Lower lobe of right lung (tissue), 2 donors: Measurements from ENCODE around the gene RUNX1. TPM values are rescaled to one million over a fixed set of nuclear protein-coding genes. Genes with fewer than 3 reads are reported as not detected.

Experiments used
- ATAC-seq, 2 donors: fragments of 200-7000 bp; cut with Tn5 transposase; one replicate each; pipeline ENCODE4 v1.9.1; 2020 to 2022; ENCODE audit warnings: mild to moderate bottlenecking in 2 of 2, moderate library complexity in 2 of 2
- DNase-seq: peaks from one replicate; pipeline ENCODE4 v3.0.0-alpha.2; 2020
- H3K27ac ChIP-seq: fragments of 200-600 bp; one replicate; pipeline ENCODE4 v1.8.0; 2022
- H3K27me3 ChIP-seq: fragments of 200-600 bp; one replicate; pipeline ENCODE4 v1.8.0; 2022; ENCODE audit warnings: low read depth
- H3K36me3 ChIP-seq: fragments of 200-600 bp; one replicate; pipeline ENCODE4 v1.8.0; 2022; ENCODE audit warnings: mild to moderate bottlenecking
- H3K4me1 ChIP-seq: fragments of 200-600 bp; one replicate; pipeline ENCODE4 v1.8.0; 2022
- H3K4me3 ChIP-seq: fragments of 200-600 bp; one replicate; pipeline ENCODE4 v1.8.0; 2022; ENCODE audit warnings: mild to moderate bottlenecking
- H3K9me3 ChIP-seq: fragments of 200-600 bp; one replicate; pipeline ENCODE4 v1.8.0; 2022
- CTCF ChIP-seq: fragments of 200-600 bp; IDR thresholded peaks from one replicate; pipeline ENCODE4 v1.8.0; 2022; ENCODE audit warnings: antibody characterized with exemption, mild to moderate bottlenecking
- intact Hi-C: fragments of 100-400 bp; cut with DNase I; formaldehyde crosslinking; loops from one replicate; pipeline ENCODE4 v1.11.0; 2022
- total RNA-seq: library from RNA; stranded (reverse); fragmentation: NEBNext Ultra II Directional; extraction: Animal tissue kit (Norgen Biotek cat#: 25700); gene quantifications from one replicate; pipeline ENCODE4 v1.2.1, GENCODE V29; 2021
- donor health status: DM: no; HTN: yes; CAD: no; lungs with severe emphysema.

RUNX1 gene
- total RNA-seq, 1 donor from 2014 or later = 110 TPM

DNA sequence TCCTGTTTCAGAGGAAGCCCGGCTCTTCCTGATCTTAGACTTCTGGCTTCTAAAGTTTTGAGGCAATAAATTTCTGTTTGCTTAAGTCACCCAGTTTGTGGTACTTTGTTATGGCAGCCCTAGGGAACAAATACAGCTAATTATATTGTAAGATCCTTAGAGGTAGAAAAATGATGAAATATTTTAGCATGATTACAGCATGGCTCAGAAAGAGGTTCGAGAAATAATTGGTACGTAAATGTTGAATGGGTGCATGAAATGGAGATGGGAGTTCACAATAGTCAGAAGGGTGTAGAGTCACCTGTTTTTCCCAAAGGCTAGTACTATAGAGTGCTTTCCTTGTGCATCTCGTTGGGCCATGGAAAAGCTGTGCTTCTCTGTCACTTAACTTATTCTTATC is 123.5 kb downstream of the RUNX1 start:
- Histone ChIP-seq H3K27ac (no peak overlapping the region), H3K4me1 (peaks cover 12% of the 10 kb centered on the region), H3K36me3 (no peaks in the 10 kb centered on the region), H3K4me3 (no peak overlapping the region), H3K27me3 (no peaks in the 10 kb centered on the region), H3K9me3 (no peaks in the 10 kb centered on the region)
- DNase-seq = no peak
- intact Hi-C loops = no loop called here
- no peak for ATAC-seq
- TF ChIP-seq CTCF = no peak

DNA sequence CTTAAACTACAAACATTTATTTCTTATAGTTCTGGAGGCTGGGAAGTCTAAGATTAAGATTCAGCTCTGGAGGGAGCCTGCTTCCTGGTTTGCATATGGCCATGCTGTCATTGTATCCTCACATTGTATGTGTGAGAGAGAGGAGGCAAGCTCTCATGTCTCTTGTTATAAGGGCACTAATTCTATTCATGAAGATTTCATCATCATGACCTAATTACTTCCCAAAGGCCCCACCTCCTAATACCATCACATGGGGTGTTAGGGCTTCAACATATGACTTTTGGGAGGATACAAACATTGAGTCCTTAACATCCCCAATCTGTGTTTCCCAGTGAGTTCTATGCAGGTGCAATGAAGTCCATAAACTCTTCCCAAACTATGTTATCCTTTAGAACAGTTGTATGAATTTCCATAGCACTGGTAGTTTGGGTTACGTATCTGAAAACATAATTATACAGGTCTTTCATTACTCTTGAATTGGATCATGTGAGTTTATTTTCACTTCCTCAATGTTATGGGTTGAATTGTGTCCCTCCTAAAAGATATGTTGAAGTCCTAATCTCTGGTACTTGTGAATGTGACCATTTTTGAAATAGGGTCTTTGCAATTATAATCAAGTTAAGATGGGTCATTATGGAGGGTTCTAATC is 124.2 kb downstream of the RUNX1 start:
- no peak for ATAC-seq
- TF ChIP-seq CTCF = no peak
- Histone ChIP-seq H3K36me3 (no peaks in the 10 kb centered on the region), H3K4me3 (no peak overlapping the region), H3K27ac (no peak overlapping the region), H3K4me1 (peaks cover 12% of the 10 kb centered on the region), H3K9me3 (no peaks in the 10 kb centered on the region), H3K27me3 (no peaks in the 10 kb centered on the region)
- no peak for DNase-seq
- intact Hi-C loops = no loop called here

DNA sequence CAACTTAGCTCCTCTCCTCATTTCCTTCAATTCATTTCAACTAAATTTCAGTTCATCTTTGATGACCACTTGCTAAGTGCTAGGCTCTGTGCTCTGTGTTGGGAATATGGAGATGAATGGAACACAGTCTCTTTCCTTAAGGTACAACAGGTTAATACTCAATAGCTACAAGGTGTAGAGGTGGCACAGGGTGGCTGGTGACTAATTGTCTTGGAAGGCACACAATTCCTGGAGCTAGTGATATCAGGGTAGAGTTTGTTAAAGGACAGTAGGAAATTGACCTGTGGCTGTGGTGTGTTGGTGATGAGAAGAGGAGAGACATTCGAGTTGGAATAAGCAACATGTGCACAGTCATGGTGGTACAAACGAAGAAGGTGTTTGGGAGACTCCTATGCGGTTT is 124.9 kb downstream of the RUNX1 start:
- H3K27ac ChIP-seq = no peak overlapping the region
- H3K27me3 ChIP-seq = no peaks in the 10 kb centered on the region
- H3K36me3 ChIP-seq = no peaks in the 10 kb centered on the region
- no peak overlapping the region for H3K4me3 ChIP-seq
- TF ChIP-seq CTCF = no peak
- DNase-seq = no peak
- peaks cover 12% of the 10 kb centered on the region for H3K4me1 ChIP-seq
- intact Hi-C loops = no loop called here
- no peaks in the 10 kb centered on the region for H3K9me3 ChIP-seq
- ATAC-seq = no peak

DNA sequence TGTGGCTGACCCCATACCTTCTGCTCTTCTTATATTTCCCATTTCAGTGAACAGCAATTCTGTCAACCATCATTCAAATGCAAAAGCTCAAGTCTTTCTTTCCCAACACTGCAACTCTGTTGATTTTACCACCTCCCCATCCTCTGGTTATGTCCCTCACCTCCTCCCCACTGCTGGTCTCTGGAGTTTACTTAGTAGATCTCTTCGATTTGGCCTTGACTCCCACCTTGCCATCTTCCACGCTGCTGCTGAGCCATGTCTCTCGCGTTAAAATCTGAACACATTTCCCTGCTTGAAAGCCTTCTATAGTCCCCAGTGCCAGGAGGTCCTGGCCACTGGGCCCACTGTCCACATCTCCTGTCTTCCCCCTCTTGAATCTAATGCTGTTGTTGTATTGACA is 125.5 kb downstream of the RUNX1 start:
- DNase-seq = no peak
- no peaks in the 10 kb centered on the region for H3K9me3 ChIP-seq
- H3K4me3 ChIP-seq = no peak overlapping the region
- no peak overlapping the region for H3K27ac ChIP-seq
- H3K36me3 ChIP-seq = no peaks in the 10 kb centered on the region
- no peak for TF ChIP-seq CTCF
- intact Hi-C loops = no loop called here
- no peak for ATAC-seq
- H3K27me3 ChIP-seq = no peaks in the 10 kb centered on the region
- H3K4me1 ChIP-seq = peaks cover 12% of the 10 kb centered on the region

GRCh38 chr21:34923202-34923601 is 125.9 kb downstream of the RUNX1 start:
- Histone ChIP-seq H3K27me3 (no peaks in the 10 kb centered on the region), H3K9me3 (no peaks in the 10 kb centered on the region), H3K27ac (no peak overlapping the region), H3K4me3 (no peak overlapping the region), H3K4me1 (peaks cover 12% of the 10 kb centered on the region), H3K36me3 (no peaks in the 10 kb centered on the region)
- DNase-seq (no peak), ATAC-seq (no peak)
- intact Hi-C loops = no loop called here
- no peak for TF ChIP-seq CTCF

- DNase-seq (no peak), ATAC-seq (no peak)
- no peaks in the 10 kb centered on the region for H3K36me3 ChIP-seq
- no peak overlapping the region for H3K27ac ChIP-seq
- H3K27me3 ChIP-seq = no peaks in the 10 kb centered on the region
- no peak overlapping the region for H3K4me3 ChIP-seq
- peaks cover 12% of the 10 kb centered on the region for H3K4me1 ChIP-seq
- no peak for TF ChIP-seq CTCF
- no peaks in the 10 kb centered on the region for H3K9me3 ChIP-seq
- intact Hi-C loops = no loop called here
Observed at GRCh38 chr21:34922479-34922878, 126.6 kb downstream of the RUNX1 start.
